Peyer's patch (tissue), 4 donors: ENCODE results near the gene CADM3.

Experiments used
- POLR2A ChIP-seq, 2 donors: fragments of 450-650 bp; IDR thresholded peaks; one replicate each; pipeline ENCODE4 v1.5.1; 2017; ENCODE audit warnings: antibody characterized with exemption in 2 of 2, mild to moderate bottlenecking in 2 of 2, moderate library complexity in 2 of 2
- TF ChIP-seq, protein P1 (sequence below), 6 experiments: fragments of 450-650 bp in 4 of 6; fragments of 200-600 bp in 2 of 6; sonication (generic) in 1 of 6; IDR thresholded peaks; one replicate each; pipeline ENCODE4 v1.5.1; 2017 to 2019; ENCODE audit warnings: antibody characterized with exemption in 6 of 6, mild to moderate bottlenecking in 3 of 6, moderate library complexity in 1 of 6

DNA sequence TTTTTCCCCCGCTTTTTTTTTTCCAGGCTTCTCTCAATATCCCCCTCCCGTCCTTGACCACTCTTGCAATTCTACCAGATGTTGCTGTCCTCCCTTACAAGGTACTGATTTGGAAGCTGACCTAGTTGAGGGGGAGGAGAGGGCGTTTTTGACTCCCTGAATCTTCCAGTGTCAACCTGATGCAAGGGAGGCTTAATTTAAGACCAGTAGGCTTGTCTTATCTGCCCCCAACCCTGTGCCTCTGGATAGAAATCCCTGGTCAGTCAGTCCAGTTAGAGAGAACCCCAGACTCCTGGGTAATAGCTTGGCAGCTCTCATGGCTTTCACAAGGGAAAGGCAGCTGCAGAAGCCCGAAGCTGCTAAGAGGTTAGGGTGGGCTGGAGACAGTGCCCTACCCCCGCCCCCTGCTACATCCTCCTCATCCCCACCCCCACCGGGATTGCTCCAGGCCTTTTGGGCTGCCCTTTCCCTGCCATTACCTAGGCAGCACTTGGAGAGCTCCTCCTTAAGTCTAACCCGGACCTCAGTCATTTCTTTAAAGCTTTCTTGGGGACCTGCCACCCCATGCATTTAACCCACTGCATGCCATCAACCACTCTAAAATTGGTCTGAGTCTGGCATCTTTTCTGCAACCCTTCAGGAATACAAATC, 36.9 kb downstream of the CADM3 start:
- TF ChIP-seq, protein P1, sequence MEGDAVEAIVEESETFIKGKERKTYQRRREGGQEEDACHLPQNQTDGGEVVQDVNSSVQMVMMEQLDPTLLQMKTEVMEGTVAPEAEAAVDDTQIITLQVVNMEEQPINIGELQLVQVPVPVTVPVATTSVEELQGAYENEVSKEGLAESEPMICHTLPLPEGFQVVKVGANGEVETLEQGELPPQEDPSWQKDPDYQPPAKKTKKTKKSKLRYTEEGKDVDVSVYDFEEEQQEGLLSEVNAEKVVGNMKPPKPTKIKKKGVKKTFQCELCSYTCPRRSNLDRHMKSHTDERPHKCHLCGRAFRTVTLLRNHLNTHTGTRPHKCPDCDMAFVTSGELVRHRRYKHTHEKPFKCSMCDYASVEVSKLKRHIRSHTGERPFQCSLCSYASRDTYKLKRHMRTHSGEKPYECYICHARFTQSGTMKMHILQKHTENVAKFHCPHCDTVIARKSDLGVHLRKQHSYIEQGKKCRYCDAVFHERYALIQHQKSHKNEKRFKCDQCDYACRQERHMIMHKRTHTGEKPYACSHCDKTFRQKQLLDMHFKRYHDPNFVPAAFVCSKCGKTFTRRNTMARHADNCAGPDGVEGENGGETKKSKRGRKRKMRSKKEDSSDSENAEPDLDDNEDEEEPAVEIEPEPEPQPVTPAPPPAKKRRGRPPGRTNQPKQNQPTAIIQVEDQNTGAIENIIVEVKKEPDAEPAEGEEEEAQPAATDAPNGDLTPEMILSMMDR (IDR thresholded peaks at IDR 0.05), result no peak
- no peak for TF ChIP-seq POLR2A (IDR thresholded peaks at IDR 0.05)
